Measurements from ENCODE around the gene PTPRN2.

Gene PTPRN2

DNA sequence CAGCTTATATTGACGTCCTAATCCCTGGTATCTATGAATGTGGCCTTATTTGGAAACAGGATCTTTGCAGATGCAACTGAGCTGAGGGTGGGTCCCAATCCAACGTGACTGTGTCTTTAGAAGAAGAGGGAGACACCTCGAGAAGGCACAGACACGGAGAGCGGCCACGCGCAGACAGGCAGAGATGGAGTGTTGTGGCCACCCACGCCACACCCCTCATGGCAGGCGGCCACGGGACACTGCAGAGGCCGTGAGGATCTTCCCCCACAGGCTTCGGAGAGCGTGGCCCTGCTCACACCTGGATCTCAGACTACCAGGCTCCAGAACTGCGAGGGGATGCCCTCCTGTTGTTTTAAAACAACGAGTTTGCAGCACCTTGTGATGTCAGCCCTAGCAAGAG lies 1005.9 kb downstream of the PTPRN2 start:
- H3K27me3 ChIP-seq (ENCODE audit: control insufficient read depth, insufficient read depth, low read length) = peaks cover 75% of the 10 kb centered on the region
- no peaks in the 10 kb centered on the region for H3K9me3 ChIP-seq (ENCODE audit: control insufficient read depth, insufficient read depth, low read depth, low read length)

DNA sequence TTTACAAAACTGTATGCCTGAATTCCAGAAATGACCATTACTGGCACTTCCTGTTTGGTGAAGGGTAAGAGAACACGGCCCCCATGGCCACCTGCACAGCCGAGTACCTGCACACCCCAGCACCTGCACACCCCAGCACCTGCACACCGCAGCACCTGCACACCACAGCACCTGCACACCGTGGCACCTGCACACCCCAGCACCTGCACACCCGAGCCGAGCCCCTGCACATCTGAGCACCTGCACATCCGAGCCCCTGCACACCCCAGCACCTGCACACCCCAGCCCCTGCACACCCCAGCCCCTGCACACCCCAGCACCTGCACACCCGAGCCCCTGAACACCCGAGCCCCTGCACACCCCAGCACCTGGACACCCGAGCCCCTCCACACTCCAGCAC lies 1007.3 kb downstream of the PTPRN2 start:
- no peak overlapping the region for H3K27ac ChIP-seq (ENCODE audit: low read depth, low read length)
- H3K9me3 ChIP-seq (ENCODE audit: control insufficient read depth, insufficient read depth, low read depth, low read length) = no peaks in the 10 kb centered on the region
- H3K9ac ChIP-seq (ENCODE audit: low read length) = no peak overlapping the region
- no peaks in the 10 kb centered on the region for H3K4me1 ChIP-seq (ENCODE audit: control insufficient read depth, insufficient read depth, low read length)
- H3K4me3 ChIP-seq (ENCODE audit: low read depth, low read length) = no peak overlapping the region
- no peaks in the 10 kb centered on the region for H3K36me3 ChIP-seq (ENCODE audit: control insufficient read depth, insufficient read depth, low read length)
- peaks cover 74% of the 10 kb centered on the region for H3K27me3 ChIP-seq (ENCODE audit: control insufficient read depth, insufficient read depth, low read length)

More for the DNA sequence above, 1005.9 kb downstream of the PTPRN2 start:
- Histone ChIP-seq H3K4me3 (ENCODE audit: low read depth, low read length) (no peak overlapping the region), H3K27ac (ENCODE audit: low read depth, low read length) (no peak overlapping the region), H3K9ac (ENCODE audit: low read length) (no peak overlapping the region), H3K36me3 (ENCODE audit: control insufficient read depth, insufficient read depth, low read length) (no peaks in the 10 kb centered on the region), H3K4me1 (ENCODE audit: control insufficient read depth, insufficient read depth, low read length) (no peaks in the 10 kb centered on the region)

DNA sequence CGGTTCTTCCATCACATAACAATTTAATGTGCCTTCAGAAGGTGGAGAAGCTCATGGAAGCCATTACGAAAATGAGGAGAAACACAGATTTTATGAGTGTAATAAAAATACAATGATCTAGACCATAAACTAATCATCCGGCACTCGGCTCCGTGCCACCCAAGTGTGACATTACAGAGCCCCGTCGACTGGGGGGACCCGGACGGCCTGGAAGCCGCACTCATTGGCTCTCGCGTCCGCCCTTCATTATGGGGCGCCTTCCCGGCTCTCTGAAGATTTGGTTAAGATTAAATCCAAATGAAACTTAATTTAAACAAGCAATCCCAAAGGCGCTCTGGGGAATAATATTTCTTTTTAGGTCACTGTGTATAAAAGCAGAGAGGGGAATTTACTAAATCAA lies 1008.2 kb downstream of the PTPRN2 start:
- H3K4me3 ChIP-seq (ENCODE audit: low read depth, low read length) = no peak overlapping the region
- H3K9me3 ChIP-seq (ENCODE audit: control insufficient read depth, insufficient read depth, low read depth, low read length) = no peaks in the 10 kb centered on the region
- H3K9ac ChIP-seq (ENCODE audit: low read length) = no peak overlapping the region
- H3K36me3 ChIP-seq (ENCODE audit: control insufficient read depth, insufficient read depth, low read length) = no peaks in the 10 kb centered on the region
- peaks cover 73% of the 10 kb centered on the region for H3K27me3 ChIP-seq (ENCODE audit: control insufficient read depth, insufficient read depth, low read length)
- H3K4me1 ChIP-seq (ENCODE audit: control insufficient read depth, insufficient read depth, low read length) = no peaks in the 10 kb centered on the region
- no peak overlapping the region for H3K27ac ChIP-seq (ENCODE audit: low read depth, low read length)

DNA sequence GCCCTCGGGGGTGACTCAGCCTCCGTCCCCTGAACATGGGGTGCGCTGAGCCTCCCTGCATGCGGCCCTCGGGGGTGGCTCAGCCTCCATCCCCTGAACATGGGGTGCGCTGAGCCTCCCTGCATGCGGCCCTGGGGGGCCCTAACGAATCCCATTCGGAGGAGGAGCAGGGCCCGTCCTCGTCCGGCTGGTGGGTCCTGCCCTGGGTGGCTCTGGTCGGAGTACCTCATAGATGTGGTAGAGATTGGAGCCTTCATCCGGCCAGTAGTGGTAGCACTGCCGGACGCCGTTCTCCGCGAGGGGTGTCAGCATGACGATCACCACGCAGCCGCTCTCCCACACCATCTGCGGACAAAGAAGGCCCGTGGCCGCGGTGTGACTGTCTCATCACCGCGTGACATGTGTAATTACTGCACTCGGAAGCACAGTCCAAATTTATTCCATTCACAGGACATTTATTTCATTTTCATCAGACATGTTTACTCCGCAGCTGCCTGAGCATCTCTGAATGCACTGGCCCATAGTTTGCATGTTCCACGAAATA lies 1009.8 kb downstream of the PTPRN2 start:
- Histone ChIP-seq H3K4me1 (ENCODE audit: control insufficient read depth, insufficient read depth, low read length) (no peaks in the 10 kb centered on the region), H3K27me3 (ENCODE audit: control insufficient read depth, insufficient read depth, low read length) (peaks cover 58% of the 10 kb centered on the region), H3K4me3 (ENCODE audit: low read depth, low read length) (no peak overlapping the region), H3K27ac (ENCODE audit: low read depth, low read length) (no peak overlapping the region), H3K9ac (ENCODE audit: low read length) (no peak overlapping the region), H3K9me3 (ENCODE audit: control insufficient read depth, insufficient read depth, low read depth, low read length) (no peaks in the 10 kb centered on the region), H3K36me3 (ENCODE audit: control insufficient read depth, insufficient read depth, low read length) (no peaks in the 10 kb centered on the region)

DNA sequence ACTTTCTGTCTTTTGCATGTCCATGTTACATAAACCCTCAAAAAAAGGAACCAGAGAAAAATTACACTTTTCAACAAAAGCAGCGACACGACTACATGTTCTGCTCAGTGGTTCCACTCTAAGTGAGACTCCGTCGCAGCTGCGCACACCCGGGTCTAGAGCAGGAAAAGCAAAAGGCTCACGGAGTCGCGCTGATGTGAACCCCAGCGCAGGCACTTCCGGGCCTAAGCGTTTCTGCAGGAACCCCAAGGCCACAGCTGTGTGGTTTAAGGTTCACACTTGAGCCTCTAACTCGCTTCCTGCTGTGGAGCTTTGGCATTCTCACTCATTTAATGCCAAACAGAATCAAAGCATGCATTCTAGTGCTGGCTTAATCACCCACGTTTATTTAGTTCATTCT lies 1010.6 kb downstream of the PTPRN2 start:
- Histone ChIP-seq H3K9me3 (ENCODE audit: control insufficient read depth, insufficient read depth, low read depth, low read length) (no peaks in the 10 kb centered on the region), H3K27me3 (ENCODE audit: control insufficient read depth, insufficient read depth, low read length) (peaks cover 53% of the 10 kb centered on the region), H3K4me1 (ENCODE audit: control insufficient read depth, insufficient read depth, low read length) (no peaks in the 10 kb centered on the region), H3K4me3 (ENCODE audit: low read depth, low read length) (no peak overlapping the region), H3K9ac (ENCODE audit: low read length) (no peak overlapping the region), H3K27ac (ENCODE audit: low read depth, low read length) (no peak overlapping the region), H3K36me3 (ENCODE audit: control insufficient read depth, insufficient read depth, low read length) (no peaks in the 10 kb centered on the region)

DNA sequence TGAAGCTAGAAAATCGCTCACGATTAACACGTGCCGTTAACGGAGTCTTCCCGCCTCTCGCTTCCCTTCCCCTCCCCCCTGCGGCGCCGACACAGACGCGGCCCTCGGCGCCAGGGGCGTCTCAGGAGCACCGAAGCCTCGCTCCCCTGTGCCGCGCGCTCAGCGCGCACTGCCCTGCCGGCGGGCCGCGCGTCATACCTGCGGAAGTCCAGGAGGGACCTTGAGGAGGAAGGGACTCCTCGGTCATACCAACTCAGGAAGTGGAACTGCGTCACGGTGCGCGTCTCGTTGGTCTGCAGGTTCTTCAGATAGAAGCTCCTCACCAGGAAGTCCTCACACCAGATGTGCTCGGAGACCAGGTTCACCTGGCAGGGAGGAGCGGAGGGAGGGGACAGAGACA lies 1011.2 kb downstream of the PTPRN2 start:
- peaks cover 47% of the 10 kb centered on the region for H3K27me3 ChIP-seq (ENCODE audit: control insufficient read depth, insufficient read depth, low read length)

DNA sequence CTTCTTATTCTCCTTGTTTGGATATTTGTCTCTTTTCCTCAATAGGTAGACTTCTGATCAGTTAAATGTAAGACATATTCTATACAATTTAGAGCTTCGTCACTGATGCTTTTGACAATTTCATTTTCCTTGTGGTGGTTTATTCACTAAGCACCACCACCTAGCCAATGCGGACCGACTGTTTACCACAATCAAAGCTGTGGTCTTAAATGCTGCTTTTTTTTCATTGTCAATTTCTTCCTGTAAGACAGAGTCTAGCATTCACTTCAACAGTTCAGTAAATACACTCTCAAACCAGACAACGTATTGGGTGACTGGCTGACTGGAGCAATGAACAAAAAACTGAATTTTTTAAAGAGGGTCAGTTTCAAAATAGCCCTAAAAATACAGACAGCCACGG lies 1011.8 kb downstream of the PTPRN2 start:
- H3K4me3 ChIP-seq (ENCODE audit: low read depth, low read length) = no peak overlapping the region
- H3K27me3 ChIP-seq (ENCODE audit: control insufficient read depth, insufficient read depth, low read length) = peaks cover 42% of the 10 kb centered on the region
- no peaks in the 10 kb centered on the region for H3K4me1 ChIP-seq (ENCODE audit: control insufficient read depth, insufficient read depth, low read length)
- H3K27ac ChIP-seq (ENCODE audit: low read depth, low read length) = no peak overlapping the region
- no peaks in the 10 kb centered on the region for H3K36me3 ChIP-seq (ENCODE audit: control insufficient read depth, insufficient read depth, low read length)
- no peak overlapping the region for H3K9ac ChIP-seq (ENCODE audit: low read length)
- no peaks in the 10 kb centered on the region for H3K9me3 ChIP-seq (ENCODE audit: control insufficient read depth, insufficient read depth, low read depth, low read length)

More for the DNA sequence above, 1011.2 kb downstream of the PTPRN2 start:
- Histone ChIP-seq H3K4me1 (ENCODE audit: control insufficient read depth, insufficient read depth, low read length) (no peaks in the 10 kb centered on the region), H3K4me3 (ENCODE audit: low read depth, low read length) (no peak overlapping the region), H3K27ac (ENCODE audit: low read depth, low read length) (no peak overlapping the region), H3K9ac (ENCODE audit: low read length) (no peak overlapping the region), H3K9me3 (ENCODE audit: control insufficient read depth, insufficient read depth, low read depth, low read length) (no peaks in the 10 kb centered on the region), H3K36me3 (ENCODE audit: control insufficient read depth, insufficient read depth, low read length) (no peaks in the 10 kb centered on the region)

DNA sequence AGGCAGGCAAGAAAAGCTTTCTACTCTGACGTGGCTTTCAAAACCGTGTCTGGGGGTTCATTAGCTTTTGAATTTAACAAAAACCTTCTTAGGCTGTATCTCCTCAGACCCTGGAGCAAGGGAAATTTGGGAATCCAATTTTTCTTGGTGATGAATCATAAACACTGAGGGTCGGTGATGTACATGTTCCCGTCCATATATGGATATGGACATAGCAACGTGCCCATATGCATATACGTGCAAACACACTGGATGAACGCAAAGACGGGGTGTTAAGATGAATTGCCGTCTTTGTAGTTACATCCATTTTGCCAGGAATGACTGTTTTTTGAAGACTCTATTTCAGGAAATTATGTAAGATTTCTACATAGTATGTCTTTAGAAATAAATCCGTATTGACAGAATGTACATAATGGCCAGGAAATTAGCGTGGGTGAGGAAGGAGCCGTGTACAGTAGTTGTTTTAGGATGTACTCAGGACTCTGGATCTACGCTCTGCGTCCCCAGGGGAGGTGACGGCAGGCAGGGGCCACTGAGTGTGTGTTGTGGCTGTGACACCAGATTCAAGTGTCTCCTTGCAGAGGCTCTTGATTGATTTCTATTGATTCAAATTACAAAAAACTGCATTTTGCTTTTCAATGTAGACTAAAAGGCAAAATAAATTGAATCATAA lies 1012.6 kb downstream of the PTPRN2 start:
- H3K9ac ChIP-seq (ENCODE audit: low read length) = no peak overlapping the region
- H3K4me3 ChIP-seq (ENCODE audit: low read depth, low read length) = no peak overlapping the region
- no peak overlapping the region for H3K27ac ChIP-seq (ENCODE audit: low read depth, low read length)
- no peaks in the 10 kb centered on the region for H3K4me1 ChIP-seq (ENCODE audit: control insufficient read depth, insufficient read depth, low read length)
- H3K9me3 ChIP-seq (ENCODE audit: control insufficient read depth, insufficient read depth, low read depth, low read length) = no peaks in the 10 kb centered on the region
- peaks cover 42% of the 10 kb centered on the region for H3K27me3 ChIP-seq (ENCODE audit: control insufficient read depth, insufficient read depth, low read length)
- H3K36me3 ChIP-seq (ENCODE audit: control insufficient read depth, insufficient read depth, low read length) = no peaks in the 10 kb centered on the region

DNA sequence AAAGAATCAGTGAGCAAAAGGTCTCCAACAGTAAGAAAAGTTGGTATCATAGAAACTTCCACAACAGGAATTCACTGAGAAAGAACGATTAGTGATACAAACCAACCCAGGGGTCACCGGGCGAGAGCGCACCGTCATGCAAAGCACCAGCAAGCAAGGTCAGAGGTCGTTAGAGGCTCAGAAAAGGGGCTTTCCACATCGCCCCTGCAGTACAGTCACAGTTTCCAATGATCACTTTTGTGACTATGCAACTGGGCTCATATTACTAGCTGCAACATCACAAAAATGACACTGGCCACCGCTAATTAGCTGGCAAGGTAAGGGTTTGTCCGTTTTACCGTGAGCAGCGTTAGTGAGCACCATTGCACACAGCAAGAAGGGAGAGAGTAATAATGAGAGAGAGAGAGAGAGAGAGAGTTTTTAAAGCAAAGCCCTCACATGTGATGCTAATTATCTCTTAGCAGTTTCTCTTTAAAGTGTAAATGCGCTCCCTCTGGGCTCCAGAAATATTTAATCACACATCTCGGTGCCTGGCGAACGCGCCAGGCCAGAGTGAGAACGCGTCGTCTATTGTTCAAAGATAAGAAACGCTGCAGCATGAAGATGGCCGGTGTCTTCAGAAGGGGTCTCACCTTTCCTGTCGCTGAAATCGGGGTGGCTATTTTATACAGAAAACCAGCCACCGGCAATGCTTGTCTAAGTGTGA lies 1013.4 kb downstream of the PTPRN2 start:
- Histone ChIP-seq H3K36me3 (ENCODE audit: control insufficient read depth, insufficient read depth, low read length) (no peaks in the 10 kb centered on the region), H3K27ac (ENCODE audit: low read depth, low read length) (no peak overlapping the region), H3K9ac (ENCODE audit: low read length) (no peak overlapping the region), H3K27me3 (ENCODE audit: control insufficient read depth, insufficient read depth, low read length) (peaks cover 39% of the 10 kb centered on the region), H3K4me3 (ENCODE audit: low read depth, low read length) (no peak overlapping the region), H3K9me3 (ENCODE audit: control insufficient read depth, insufficient read depth, low read depth, low read length) (no peaks in the 10 kb centered on the region), H3K4me1 (ENCODE audit: control insufficient read depth, insufficient read depth, low read length) (peaks cover 2% of the 10 kb centered on the region; the same call in 1 of the 2 replicates)

DNA sequence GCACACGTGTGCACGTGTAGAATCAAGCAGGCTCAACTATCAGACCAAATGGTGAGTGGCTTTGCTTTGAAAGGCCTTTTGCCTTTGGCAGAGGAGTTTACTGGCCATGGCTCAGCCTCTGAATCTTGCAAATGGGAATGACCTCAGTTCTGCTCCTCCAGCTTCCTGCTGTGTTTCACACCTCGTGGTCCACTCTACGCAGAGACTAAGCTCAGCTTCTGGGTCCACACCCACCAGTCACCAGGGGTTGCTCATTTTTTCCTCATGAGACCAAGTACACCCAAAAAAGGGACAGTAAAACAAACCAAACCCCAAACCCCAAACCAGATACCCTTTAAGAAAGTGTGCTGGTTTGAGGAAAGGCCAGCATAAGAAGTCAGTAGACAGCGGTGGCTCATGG lies 1014.4 kb downstream of the PTPRN2 start:
- Histone ChIP-seq H3K9me3 (ENCODE audit: control insufficient read depth, insufficient read depth, low read depth, low read length) (no peaks in the 10 kb centered on the region), H3K27ac (ENCODE audit: low read depth, low read length) (no peak overlapping the region), H3K27me3 (ENCODE audit: control insufficient read depth, insufficient read depth, low read length) (peaks cover 44% of the 10 kb centered on the region), H3K9ac (ENCODE audit: low read length) (no peak overlapping the region), H3K36me3 (ENCODE audit: control insufficient read depth, insufficient read depth, low read length) (no peaks in the 10 kb centered on the region), H3K4me3 (ENCODE audit: low read depth, low read length) (no peak overlapping the region), H3K4me1 (ENCODE audit: control insufficient read depth, insufficient read depth, low read length) (peaks cover 12% of the 10 kb centered on the region)

DNA sequence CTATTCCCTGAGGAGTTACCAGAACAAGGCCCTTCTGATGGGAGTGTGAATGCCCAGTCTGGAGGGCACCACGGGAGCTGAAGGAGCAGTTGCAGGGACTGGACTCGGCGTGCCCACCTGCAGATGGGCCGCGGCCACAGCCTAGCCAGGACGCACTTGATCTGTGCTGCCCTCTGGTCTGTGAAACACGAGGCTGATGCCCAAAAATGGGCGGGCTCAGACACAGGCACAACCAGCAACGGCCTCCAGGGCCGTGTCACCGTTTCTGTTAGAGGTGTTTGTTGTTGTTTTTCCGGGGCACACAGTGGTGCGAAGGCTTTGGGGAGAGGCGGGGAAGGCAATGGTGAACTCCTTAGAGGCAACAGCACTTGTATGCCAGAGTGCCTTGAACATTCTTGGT lies 1015.0 kb downstream of the PTPRN2 start:
- Histone ChIP-seq H3K9me3 (ENCODE audit: control insufficient read depth, insufficient read depth, low read depth, low read length) (no peaks in the 10 kb centered on the region), H3K4me1 (ENCODE audit: control insufficient read depth, insufficient read depth, low read length) (peaks cover 12% of the 10 kb centered on the region), H3K27me3 (ENCODE audit: control insufficient read depth, insufficient read depth, low read length) (peaks cover 43% of the 10 kb centered on the region)

More for the DNA sequence above, 1015.0 kb downstream of the PTPRN2 start:
- H3K36me3 ChIP-seq (ENCODE audit: control insufficient read depth, insufficient read depth, low read length) = no peaks in the 10 kb centered on the region
- no peak overlapping the region for H3K4me3 ChIP-seq (ENCODE audit: low read depth, low read length)
- H3K9ac ChIP-seq (ENCODE audit: low read length) = no peak overlapping the region
- no peak overlapping the region for H3K27ac ChIP-seq (ENCODE audit: low read depth, low read length)
